ENCODE results near the gene IWS1. TPM values are rescaled to one million over a fixed set of nuclear protein-coding genes. Genes with fewer than 3 reads are reported as not detected.

IWS1 gene
- total and polyA plus RNA-seq, 12 donors, result 17.8 to 51.9 (median 24.9) TPM

DNA sequence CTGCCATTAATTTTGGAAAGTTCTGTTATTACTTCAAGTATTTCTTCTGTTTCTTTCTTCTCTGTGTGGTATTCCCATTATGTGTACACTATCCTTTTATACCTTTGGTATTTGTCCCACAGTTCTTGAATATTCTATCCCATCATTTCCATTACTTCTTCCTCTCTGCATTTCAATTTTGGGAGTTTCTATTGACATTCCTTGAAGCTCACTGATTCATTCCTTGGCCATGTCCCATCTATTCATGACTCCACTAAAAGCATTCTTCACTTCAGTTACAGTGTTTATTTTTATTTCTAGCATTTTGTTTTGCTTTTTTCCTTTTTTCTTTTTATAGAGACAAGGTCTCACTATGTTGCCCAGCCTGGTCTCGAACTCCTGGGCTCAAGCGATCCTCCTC lies 77.8 kb downstream of the IWS1 start:
- no peak overlapping the region for H3K4me3 ChIP-seq
- no peak for TF ChIP-seq POLR2A (IDR thresholded peaks at IDR 0.05)
- TF ChIP-seq, protein P1, sequence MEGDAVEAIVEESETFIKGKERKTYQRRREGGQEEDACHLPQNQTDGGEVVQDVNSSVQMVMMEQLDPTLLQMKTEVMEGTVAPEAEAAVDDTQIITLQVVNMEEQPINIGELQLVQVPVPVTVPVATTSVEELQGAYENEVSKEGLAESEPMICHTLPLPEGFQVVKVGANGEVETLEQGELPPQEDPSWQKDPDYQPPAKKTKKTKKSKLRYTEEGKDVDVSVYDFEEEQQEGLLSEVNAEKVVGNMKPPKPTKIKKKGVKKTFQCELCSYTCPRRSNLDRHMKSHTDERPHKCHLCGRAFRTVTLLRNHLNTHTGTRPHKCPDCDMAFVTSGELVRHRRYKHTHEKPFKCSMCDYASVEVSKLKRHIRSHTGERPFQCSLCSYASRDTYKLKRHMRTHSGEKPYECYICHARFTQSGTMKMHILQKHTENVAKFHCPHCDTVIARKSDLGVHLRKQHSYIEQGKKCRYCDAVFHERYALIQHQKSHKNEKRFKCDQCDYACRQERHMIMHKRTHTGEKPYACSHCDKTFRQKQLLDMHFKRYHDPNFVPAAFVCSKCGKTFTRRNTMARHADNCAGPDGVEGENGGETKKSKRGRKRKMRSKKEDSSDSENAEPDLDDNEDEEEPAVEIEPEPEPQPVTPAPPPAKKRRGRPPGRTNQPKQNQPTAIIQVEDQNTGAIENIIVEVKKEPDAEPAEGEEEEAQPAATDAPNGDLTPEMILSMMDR (IDR thresholded peaks at IDR 0.05), result no peak
- H3K27ac ChIP-seq, result no peak overlapping the region
- H3K27me3 ChIP-seq, result no peaks in the 10 kb centered on the region
- H3K9me3 ChIP-seq (replicated peaks in 1 of 3), result peaks cover 0 to 5% (median 0%) of the 10 kb centered on the region in 3 donors
- DNase-seq, result no peak
- 87 to 97% (median 92%) methylated on average over 2 of the region's 2 CpGs for WGBS, 4 donors
- intact Hi-C loops (cut with DNase I), result no loop called here
- H3K4me1 ChIP-seq (replicated peaks in 1 of 2), result no peaks in the 10 kb centered on the region
- H3K36me3 ChIP-seq (replicated peaks in 1 of 2), result no peaks in the 10 kb centered on the region

DNA sequence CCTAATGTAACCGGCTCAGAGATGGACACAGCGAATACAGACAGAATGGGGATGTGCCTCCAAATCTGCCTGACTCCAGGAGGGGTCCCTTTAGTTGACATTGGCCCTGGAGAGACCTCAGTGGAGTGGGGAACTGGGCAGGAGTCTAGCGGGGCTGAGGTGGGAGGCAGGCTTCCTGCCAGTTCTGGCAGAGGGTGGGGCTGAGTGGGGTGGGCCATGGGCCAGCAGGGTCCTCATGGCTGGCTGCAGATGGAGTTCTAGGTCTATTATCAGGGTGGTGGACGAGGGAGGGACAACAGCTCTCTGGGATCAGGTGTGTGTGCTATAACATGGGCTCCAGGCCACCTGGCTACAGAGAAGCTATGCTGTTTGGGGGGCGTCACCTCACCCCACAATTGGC lies 86.9 kb downstream of the IWS1 start:
- H3K4me1 ChIP-seq (replicated peaks in 1 of 2), result no peaks in the 10 kb centered on the region
- DNase-seq, result no peak
- 77 to 84% (median 79%) methylated on average over 3 to 5 of the region's 5 CpGs for WGBS, 4 donors
- H3K36me3 ChIP-seq (replicated peaks in 1 of 2), result no peaks in the 10 kb centered on the region
- intact Hi-C loops (cut with DNase I), result no loop called here
- no peak overlapping the region for H3K27ac ChIP-seq
- H3K9me3 ChIP-seq (replicated peaks in 1 of 3), result no peaks in the 10 kb centered on the region
- no peaks in the 10 kb centered on the region for H3K27me3 ChIP-seq
- no peak for TF ChIP-seq POLR2A (IDR thresholded peaks at IDR 0.05)
- TF ChIP-seq, protein P1 (IDR thresholded peaks at IDR 0.05), result no peak
- no peak overlapping the region for H3K4me3 ChIP-seq

DNA sequence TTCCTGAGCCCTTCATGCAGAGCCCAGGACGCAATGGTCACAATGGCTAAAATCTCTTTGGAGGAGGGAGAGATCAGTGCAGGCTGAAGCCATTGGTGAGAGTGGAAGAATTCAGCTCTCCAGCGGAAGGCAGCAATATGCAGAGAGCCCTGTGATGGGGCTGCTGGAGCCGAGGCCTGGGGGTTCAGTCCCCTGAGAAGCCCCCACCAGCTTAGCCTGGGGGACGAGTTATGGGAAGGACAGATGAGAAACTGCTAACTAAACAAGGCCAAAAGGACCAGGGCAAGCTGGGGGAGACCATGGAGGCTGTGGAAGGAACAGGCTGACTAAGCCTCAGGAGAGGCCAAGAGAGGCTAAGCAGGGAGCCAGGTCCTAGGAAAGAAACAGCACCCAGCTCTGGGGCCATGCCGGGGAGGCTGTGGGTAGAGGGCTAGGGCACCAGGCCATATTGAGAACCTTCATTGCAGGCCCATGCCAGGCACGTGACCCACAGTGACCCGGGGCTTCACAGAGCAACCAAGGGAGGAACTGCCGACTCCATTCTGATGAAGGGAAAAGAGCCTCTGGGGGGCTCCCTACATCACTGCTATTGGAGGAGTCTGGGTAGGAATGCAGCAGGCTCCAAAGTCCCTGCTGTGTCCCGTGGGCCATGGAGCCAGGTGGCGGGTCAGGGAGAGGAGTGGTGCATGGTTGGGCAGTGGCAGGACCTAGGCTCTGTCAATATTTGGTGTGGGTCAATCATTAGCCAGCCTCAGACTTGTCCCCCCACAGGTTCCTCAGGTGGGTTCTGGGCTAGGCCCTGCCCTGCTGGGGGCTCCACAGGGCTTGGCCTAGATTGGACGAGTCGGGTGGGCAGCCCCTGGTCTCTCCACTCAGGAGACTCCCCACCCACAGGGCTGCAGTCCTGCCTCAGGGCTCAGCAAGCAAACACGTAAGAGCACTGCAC lies 88.2 kb downstream of the IWS1 start:
- Histone ChIP-seq H3K27ac (no peak overlapping the region), H3K27me3 (no peaks in the 10 kb centered on the region), H3K4me1 (replicated peaks in 1 of 2) (no peaks in the 10 kb centered on the region), H3K9me3 (replicated peaks in 1 of 3) (no peaks in the 10 kb centered on the region), H3K4me3 (no peak overlapping the region), H3K36me3 (replicated peaks in 1 of 2) (no peaks in the 10 kb centered on the region)
- 83 to 87% (median 85%) methylated on average over 10 to 13 of the region's 13 CpGs for WGBS, 4 donors
- intact Hi-C loops (cut with DNase I), result no loop called here
- TF ChIP-seq POLR2A (IDR thresholded peaks at IDR 0.05), result no peak
- TF ChIP-seq, protein P1 (IDR thresholded peaks at IDR 0.05), result no peak
- DNase-seq, result no peak

DNA sequence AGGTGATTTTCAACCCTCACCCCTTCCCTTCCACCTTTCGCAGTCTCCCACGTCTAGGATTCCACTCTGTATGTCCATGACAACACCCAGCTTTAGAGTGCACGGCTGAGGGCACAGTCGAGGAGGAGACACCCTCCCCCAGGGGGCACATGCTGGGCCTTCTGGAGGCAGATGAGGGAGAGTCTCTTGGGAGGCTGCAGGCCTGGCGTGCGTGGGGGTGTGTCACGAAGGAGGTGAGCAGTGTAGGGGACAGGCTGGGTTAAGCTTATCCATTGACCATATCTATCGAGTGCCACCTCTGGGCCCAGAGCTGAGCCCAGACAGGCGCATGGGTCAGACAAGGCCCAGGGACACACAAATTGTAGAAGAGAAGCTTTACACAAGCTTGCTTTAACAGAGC lies 89.2 kb downstream of the IWS1 start:
- no peaks in the 10 kb centered on the region for H3K4me1 ChIP-seq (replicated peaks in 1 of 2)
- no peaks in the 10 kb centered on the region for H3K36me3 ChIP-seq (replicated peaks in 1 of 2)
- H3K27ac ChIP-seq, result no peak overlapping the region
- TF ChIP-seq, protein P1 (IDR thresholded peaks at IDR 0.05), result no peak
- no peak for TF ChIP-seq POLR2A (IDR thresholded peaks at IDR 0.05)
- no peaks in the 10 kb centered on the region for H3K9me3 ChIP-seq (replicated peaks in 1 of 3)
- DNase-seq, result no peak
- H3K4me3 ChIP-seq, result no peak overlapping the region
- H3K27me3 ChIP-seq, result no peaks in the 10 kb centered on the region
- WGBS, 4 donors, result 89 to 93% (median 91%) methylated on average over 6 to 9 of the region's 9 CpGs
- intact Hi-C loops (cut with DNase I), result no loop called here
